Upper lobe of right lung (tissue), 1 donor: ENCODE measurements around the gene PTMS. TPM values are rescaled to one million over a fixed set of nuclear protein-coding genes. Genes with fewer than 3 reads are reported as not detected.

Source experiments
- ATAC-seq: fragments of 200-7000 bp; cut with Tn5 transposase; one replicate; pipeline ENCODE4 v1.9.1; 2020; ENCODE audit warnings: mild to moderate bottlenecking, moderate library complexity
- DNase-seq: peaks from one replicate; pipeline ENCODE4 v3.0.0-alpha.2; 2020
- H3K27ac ChIP-seq: fragments of 200-600 bp; one replicate; pipeline ENCODE4 v1.8.0; 2022
- H3K27me3 ChIP-seq: fragments of 200-600 bp; one replicate; pipeline ENCODE4 v1.8.0; 2022; ENCODE audit warnings: mild to moderate bottlenecking
- H3K36me3 ChIP-seq: fragments of 200-600 bp; one replicate; pipeline ENCODE4 v1.8.0; 2022
- H3K4me1 ChIP-seq: fragments of 200-600 bp; one replicate; pipeline ENCODE4 v1.8.0; 2022
- H3K4me3 ChIP-seq: fragments of 200-600 bp; one replicate; pipeline ENCODE4 v1.8.0; 2022; ENCODE audit warnings: mild to moderate bottlenecking
- H3K9me3 ChIP-seq: fragments of 200-600 bp; one replicate; pipeline ENCODE4 v1.8.0; 2022
- CTCF ChIP-seq: fragments of 200-600 bp; IDR thresholded peaks from one replicate; pipeline ENCODE4 v1.8.0; 2022; ENCODE audit warnings: antibody characterized with exemption
- intact Hi-C: fragments of 100-400 bp; cut with DNase I; formaldehyde crosslinking; loops from one replicate; pipeline ENCODE4 v1.11.0; 2022
- total RNA-seq: library from RNA; stranded (reverse); fragmentation: NEBNext Ultra II Directional; extraction: Animal tissue kit (Norgen Biotek cat#: 25700); gene quantifications from one replicate; pipeline ENCODE4 v1.2.1, GENCODE V29; 2021
- donor health status: DM: no; HTN: yes; CAD: no; lungs with severe emphysema.

PTMS gene
- total RNA-seq, 1 donor from 2014 or later, result 323 TPM

DNA sequence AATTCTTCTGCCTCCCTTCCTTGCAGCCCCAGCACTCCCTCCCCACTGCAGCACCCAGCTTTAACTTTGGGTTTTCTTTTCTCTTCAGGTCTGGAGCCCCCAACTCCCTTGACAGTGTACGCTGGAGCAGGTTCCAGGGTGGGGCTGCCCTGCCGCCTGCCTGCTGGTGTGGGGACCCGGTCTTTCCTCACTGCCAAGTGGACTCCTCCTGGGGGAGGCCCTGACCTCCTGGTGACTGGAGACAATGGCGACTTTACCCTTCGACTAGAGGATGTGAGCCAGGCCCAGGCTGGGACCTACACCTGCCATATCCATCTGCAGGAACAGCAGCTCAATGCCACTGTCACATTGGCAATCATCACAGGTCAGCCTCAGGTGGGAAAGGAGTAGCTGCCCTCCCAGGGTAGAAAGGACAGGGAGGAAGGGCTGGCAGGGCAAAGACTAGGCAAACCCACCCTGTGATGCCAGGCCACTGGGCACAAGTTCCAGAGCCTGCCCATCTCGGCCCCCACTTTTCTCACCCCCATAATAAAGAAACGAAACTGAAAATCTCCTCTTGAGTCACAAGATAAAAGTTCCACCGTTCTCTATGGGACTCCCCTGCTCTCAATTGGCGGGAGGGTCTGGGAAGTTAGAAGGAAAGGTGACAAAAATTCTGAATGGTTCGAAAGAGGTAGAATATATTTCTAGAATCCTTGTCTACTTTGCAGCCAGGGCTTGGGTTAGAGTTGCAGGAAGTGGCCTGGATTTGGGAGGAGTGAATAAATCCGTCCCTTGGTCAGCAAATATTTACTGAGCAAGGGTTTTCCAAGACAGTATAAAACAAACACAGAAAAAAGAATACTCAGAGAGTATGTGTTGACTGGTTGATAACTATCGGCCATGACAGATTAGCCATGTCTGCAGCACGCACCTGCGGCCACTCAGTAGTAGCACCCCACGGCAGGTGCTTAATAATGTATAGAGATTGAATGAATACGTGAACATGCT is 9.3 kb downstream of the PTMS start:
- peaks cover 8% of the 10 kb centered on the region for H3K36me3 ChIP-seq
- H3K9me3 ChIP-seq, result no peaks in the 10 kb centered on the region
- no peak for ATAC-seq
- intact Hi-C loops, result no loop called here
- H3K4me1 ChIP-seq, result peaks cover 27% of the 10 kb centered on the region
- no peak for DNase-seq
- no peak overlapping the region for H3K4me3 ChIP-seq
- TF ChIP-seq CTCF, result no peak
- no peak overlapping the region for H3K27ac ChIP-seq
- no peaks in the 10 kb centered on the region for H3K27me3 ChIP-seq

DNA sequence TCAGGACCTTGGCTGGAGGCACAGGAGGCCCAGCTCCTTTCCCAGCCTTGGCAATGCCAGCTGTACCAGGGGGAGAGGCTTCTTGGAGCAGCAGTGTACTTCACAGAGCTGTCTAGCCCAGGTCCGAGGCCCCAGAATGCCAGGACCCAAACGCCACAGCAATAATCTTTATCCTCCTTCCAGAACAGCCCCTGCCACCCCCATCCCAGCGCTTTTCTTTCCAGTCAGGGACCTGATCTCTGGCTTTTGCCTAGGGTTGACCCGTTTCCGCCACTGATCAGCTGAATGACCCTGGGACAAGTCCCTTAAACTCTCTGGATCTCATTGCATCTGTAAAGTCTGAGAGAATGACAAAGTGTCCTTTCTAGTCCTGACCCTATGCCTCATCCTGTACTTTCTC is 11.2 kb downstream of the PTMS start:
- no peaks in the 10 kb centered on the region for H3K9me3 ChIP-seq
- no peak for DNase-seq
- H3K36me3 ChIP-seq, result no peaks in the 10 kb centered on the region
- peaks cover 10% of the 10 kb centered on the region for H3K4me1 ChIP-seq
- intact Hi-C loops, result no loop called here
- H3K4me3 ChIP-seq, result no peak overlapping the region
- no peak for ATAC-seq
- TF ChIP-seq CTCF, result no peak
- no peak overlapping the region for H3K27ac ChIP-seq
- H3K27me3 ChIP-seq, result no peaks in the 10 kb centered on the region

DNA sequence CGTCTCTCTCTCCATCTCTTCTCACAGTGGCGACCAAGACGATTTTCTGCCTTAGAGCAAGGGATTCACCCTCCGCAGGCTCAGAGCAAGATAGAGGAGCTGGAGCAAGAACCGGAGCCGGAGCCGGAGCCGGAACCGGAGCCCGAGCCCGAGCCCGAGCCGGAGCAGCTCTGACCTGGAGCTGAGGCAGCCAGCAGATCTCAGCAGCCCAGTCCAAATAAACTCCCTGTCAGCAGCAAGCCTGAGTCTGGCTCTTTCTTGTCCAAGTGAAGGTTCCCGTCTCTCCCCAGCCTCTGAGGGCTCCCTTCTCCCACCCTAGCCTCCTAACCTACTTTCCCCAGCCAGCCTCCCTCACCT is 12.0 kb downstream of the PTMS start:
- DNase-seq (no peak), ATAC-seq (no peak)
- TF ChIP-seq CTCF, result no peak
- Histone ChIP-seq H3K27me3 (no peaks in the 10 kb centered on the region), H3K27ac (peak overlapping the region; percentile 52), H3K4me3 (peak overlapping the region; percentile 42), H3K9me3 (no peaks in the 10 kb centered on the region), H3K4me1 (peaks cover 10% of the 10 kb centered on the region), H3K36me3 (no peaks in the 10 kb centered on the region)
- intact Hi-C loops, result no loop called here

GRCh38 chr12:6778574-6779550 is 12.7 kb downstream of the PTMS start:
- peak overlapping the region; percentile 52 for H3K27ac ChIP-seq
- peak; percentile 95 for TF ChIP-seq CTCF
- intact Hi-C loops, result no loop called here

DNA sequence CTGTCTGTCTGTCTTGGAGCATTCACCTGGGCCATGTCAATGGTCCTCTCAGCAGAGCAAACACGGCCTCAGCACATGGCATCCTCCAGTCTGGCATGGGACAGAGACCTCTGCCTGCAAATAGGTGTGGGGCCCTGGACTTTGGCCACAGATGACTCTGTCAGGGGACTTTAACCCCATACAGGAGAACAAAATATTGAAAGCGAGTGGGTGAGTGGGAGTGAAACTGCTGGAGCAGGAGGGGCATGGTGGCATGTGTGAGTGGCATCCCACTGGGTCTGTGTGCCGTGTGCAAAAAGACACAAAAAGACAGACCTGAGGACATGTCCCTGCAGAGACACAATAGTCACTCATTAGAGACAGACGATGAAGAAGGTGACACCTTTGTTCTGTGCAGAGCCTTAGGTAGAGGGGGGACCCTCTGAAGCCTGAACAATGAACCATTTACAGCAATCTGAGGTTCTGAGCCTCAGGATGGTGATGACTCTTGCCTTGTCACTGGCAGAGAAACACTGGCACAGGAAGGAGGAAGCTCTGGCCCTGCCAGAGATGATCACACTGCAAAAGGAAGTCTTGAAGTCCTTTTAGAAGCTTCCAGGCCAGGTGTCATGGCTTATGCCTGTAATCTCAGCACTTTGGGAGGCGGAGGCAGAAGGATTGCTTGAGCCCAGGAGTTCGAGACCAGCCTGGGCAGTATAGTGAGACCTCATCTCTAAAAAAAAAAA is 13.7 kb downstream of the PTMS start:
- Histone ChIP-seq H3K36me3 (no peaks in the 10 kb centered on the region), H3K4me3 (no peak overlapping the region), H3K9me3 (no peaks in the 10 kb centered on the region), H3K27ac (no peak overlapping the region), H3K4me1 (peaks cover 10% of the 10 kb centered on the region), H3K27me3 (no peaks in the 10 kb centered on the region)
- DNase-seq (no peak), ATAC-seq (no peak)
- no peak for TF ChIP-seq CTCF
- intact Hi-C loops, result no loop called here

More at GRCh38 chr12:6778574-6779550, 12.7 kb downstream of the PTMS start:
- ATAC-seq (peak; percentile 99), DNase-seq (peak; percentile 95)
- Histone ChIP-seq H3K4me3 (peak overlapping the region; percentile 42), H3K27me3 (no peaks in the 10 kb centered on the region), H3K4me1 (peaks cover 10% of the 10 kb centered on the region), H3K9me3 (no peaks in the 10 kb centered on the region), H3K36me3 (no peaks in the 10 kb centered on the region)
